Kidney capillary endothelial cell (primary cell): Measurements from ENCODE around the gene SWT1.

ENCODE experiments used
- DNase-seq: peaks from one replicate; pipeline ENCODE4 v3.0.0-alpha.2; 2018; ENCODE audit warnings: low spot score

SWT1 gene

GRCh38 chr1:185322636-185323035 is 165.7 kb downstream of the SWT1 start:
- DNase-seq, result no peak

GRCh38 chr1:185324118-185324517 is 167.2 kb downstream of the SWT1 start:
- no peak for DNase-seq

GRCh38 chr1:185325413-185325812 is 168.4 kb downstream of the SWT1 start:
- DNase-seq, result no peak

- DNase-seq, result no peak
Measured at GRCh38 chr1:185328255-185328654, 171.3 kb downstream of the SWT1 start.

- no peak for DNase-seq
Measured at GRCh38 chr1:185334182-185334581, 177.2 kb downstream of the SWT1 start.

- no peak for DNase-seq
Measured at GRCh38 chr1:185337246-185337645, 180.3 kb downstream of the SWT1 start.

- DNase-seq, result no peak
Measured at GRCh38 chr1:185338719-185339622, 182.0 kb downstream of the SWT1 start.

- DNase-seq, result no peak
Measured at GRCh38 chr1:185341196-185341781, 184.3 kb downstream of the SWT1 start.
